ENCODE measurements around the gene TOM1L1.

DNA sequence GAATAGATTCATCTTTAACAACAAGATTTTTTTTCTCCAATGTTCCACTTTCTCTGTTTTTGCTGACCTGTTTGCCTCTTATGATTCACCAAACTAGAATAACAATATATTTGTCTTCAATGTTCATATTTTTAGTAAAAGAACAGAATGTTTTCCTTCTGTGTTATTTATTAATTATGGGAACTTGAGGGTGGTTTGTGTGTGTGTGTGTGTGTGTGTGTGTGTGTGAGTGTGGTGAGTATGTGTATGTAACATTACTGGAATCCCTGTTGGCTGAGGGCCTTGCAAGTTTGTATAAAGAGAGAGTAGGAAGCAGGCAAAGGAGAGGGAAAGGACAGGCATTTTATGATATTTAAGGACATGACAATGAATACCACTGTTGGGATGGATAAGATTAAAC, 81.7 kb downstream of the TOM1L1 start:
- TF ChIP-seq, protein P1, sequence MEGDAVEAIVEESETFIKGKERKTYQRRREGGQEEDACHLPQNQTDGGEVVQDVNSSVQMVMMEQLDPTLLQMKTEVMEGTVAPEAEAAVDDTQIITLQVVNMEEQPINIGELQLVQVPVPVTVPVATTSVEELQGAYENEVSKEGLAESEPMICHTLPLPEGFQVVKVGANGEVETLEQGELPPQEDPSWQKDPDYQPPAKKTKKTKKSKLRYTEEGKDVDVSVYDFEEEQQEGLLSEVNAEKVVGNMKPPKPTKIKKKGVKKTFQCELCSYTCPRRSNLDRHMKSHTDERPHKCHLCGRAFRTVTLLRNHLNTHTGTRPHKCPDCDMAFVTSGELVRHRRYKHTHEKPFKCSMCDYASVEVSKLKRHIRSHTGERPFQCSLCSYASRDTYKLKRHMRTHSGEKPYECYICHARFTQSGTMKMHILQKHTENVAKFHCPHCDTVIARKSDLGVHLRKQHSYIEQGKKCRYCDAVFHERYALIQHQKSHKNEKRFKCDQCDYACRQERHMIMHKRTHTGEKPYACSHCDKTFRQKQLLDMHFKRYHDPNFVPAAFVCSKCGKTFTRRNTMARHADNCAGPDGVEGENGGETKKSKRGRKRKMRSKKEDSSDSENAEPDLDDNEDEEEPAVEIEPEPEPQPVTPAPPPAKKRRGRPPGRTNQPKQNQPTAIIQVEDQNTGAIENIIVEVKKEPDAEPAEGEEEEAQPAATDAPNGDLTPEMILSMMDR (conservative IDR thresholded peaks at IDR 0.05 in 1 of 2, IDR thresholded peaks at IDR 0.05 in 1 of 2; ENCODE audit: extremely low read depth in 1 of 2, insufficient read depth in 1 of 2, low read depth in 1 of 2, low read length in 2 of 2) = no peak
- no peak for TF ChIP-seq EZH2 (IDR thresholded peaks at IDR 0.05; ENCODE audit: borderline replicate concordance, low read length)

All from mammary epithelial cell (primary cell).